Uterus (tissue), 2 donors: ENCODE measurements around the gene MPDU1.

ENCODE experiments used
- CTCF ChIP-seq, 4 experiments: fragments of 200-600 bp in 2 of 4; fragments of 450-650 bp in 2 of 4; sonication (generic) in 2 of 4; IDR thresholded peaks; one replicate each; pipeline ENCODE4 v1.5.1; 2016 to 2019; ENCODE audit warnings: antibody characterized with exemption in 4 of 4, mild to moderate bottlenecking in 2 of 4, moderate library complexity in 1 of 4
- POLR2A ChIP-seq, 2 donors: fragments of 450-650 bp; IDR thresholded peaks; one replicate each; pipeline ENCODE4 v1.6.1; 2016; ENCODE audit warnings: antibody characterized with exemption in 2 of 2, mild to moderate bottlenecking in 1 of 2, moderate library complexity in 1 of 2

GRCh38 chr17:7549401-7550055, 34.1 kb upstream of the MPDU1 start:
- TF ChIP-seq CTCF (IDR thresholded peaks at IDR 0.05) (no peak), POLR2A (IDR thresholded peaks at IDR 0.05) (no peak)
